GM19324 (cell line): ENCODE measurements around the gene CLEC11A.

ENCODE experiments used
- ATAC-seq: cut with Tn5 transposase; IDR thresholded peaks from one replicate; pipeline ENCODE4 v1.9.1; 2021; ENCODE audit warnings: mild to moderate bottlenecking, moderate library complexity; ENCODE audit not compliant: unreplicated experiment, low FRiP score

The CLEC11A gene

DNA sequence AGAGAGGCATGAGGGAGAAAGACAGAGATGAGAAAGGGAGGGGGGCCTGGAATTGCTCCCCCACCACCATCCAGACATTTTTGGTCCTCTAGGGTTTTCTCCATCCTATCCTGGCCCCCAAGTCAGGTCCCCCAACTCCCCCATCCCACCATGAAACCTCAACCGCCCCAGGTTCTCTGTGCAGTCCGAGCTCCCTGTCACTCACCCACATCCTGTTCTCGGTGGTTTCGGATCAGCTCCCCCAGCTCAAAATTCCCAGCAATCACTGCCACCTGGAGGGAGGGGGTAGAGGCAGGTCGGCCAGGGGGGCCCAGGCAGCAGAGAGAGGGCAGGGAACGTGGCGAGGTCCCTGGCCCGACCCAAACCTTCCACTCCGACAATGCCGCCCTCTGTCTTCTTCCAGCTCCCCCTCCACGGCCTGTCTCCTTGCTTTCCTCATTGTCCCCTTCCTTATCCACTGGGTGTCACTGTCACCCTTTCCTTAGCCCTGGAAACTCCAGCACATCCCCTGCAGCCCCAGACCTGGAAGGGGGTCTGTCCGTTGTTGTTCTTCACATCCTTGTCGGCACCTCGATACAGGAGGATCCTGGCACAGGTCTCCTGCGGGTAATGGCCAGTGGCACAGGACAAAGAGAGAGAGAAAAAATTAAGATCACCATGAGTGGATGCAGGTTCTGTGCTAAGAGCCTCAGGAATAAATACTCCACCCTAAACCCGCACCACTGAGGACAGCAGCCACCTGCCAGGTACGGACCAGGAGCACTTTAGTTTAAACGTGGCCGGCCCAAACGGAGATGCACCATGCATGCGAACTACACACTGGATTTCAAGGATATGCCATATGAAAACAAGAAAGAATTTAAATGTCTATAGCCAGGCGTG lies 19.0 kb upstream of the CLEC11A start:
- no peak for ATAC-seq

DNA sequence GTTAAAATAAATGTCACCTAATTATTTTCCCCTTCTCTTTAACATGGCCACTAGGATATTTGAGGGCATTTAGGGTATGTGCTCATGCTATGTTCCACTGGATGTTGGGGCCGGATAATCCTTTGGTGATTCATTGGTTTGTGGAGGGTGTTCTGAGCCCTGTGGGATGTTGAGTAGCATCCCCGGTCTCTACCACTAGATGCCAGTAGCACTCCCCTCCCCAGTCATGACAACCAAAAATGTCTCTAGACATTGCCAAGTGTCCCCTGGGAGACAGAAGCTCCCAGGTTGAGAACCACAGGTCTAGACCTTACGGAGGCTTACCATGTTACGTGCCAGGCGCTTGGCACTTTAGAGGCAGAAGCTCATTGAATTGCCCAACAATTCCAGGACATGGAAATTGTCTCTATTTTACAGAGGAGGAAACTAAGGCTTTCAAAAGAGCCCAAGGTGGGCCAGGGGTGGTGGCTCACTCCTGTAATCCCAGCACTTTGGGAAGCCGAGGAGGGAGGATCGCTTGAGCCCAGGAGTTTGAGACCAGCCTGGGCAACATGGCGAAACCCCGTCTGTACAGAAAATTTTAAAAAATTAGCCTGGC lies 17.6 kb upstream of the CLEC11A start:
- no peak for ATAC-seq

DNA sequence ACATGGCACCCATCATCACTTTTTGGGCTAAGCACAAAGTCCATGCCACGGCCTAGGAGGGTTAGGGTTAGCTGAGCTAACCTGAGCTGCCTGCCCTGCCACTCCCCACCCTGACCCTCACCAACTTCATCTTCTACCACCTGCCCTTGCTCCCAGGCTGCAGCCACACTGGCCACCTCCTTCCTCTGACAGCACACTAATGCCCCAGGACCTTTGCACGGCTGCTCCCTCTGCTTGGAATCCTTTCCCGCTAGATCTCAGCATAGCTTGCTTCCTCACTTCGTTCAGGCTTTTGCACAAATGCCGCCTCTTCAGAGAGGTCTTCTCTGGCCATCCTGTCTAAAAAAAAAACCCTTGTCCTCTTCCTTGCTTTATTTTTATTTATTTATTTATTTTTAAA lies 16.8 kb upstream of the CLEC11A start:
- no peak for ATAC-seq

DNA sequence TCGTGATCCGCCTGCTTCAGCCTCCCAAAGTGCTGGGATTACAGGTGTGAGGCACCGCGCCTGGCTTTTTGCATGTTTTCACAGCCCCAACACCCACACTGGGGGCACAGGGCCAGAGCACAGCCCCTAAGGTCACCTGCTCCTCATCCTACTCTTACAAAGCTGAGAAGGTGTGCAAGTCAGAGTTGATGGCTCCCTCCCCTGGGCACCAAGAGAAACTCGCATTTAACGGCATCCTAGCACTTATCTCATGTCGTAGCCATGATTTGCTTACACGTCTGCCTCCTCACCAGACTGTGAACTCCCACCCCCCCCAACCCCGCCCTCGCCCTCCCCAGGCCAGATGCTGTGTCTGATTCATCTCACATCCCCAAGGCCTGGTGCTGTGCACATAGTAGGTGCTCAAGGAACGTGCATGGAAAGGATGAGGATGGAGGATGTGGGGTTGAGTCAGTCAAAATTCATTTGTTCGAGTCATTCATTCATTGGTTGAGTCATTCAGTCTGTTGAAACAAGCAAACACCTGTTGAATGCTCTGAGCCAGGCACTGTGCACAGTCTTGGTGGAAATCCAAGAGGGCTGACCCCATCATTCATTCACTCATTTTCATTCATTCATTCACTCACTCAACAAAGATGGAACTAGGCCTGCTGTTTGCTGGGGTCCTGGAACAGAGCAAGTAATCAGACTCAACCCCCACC lies 14.8 kb upstream of the CLEC11A start:
- no peak for ATAC-seq

DNA sequence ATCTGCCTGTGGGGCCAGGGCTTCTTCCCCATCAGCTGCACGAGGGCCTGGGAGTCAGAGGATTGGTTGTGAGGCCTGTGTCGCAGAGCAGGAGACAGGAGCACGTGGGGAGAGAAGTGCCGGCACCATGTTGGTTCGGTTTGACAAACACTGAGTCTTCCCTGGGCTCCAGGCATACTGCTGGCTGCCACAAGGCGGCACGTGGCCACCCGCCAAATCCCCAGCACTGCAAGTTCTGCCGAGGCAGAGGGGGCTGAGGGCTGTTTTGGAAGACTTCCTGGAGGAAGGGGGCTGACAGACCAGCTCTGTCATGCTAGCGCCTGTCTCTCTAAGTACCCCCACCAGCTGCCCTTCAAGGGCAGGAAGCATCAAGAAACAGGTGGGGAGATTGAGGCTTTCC lies 13.1 kb upstream of the CLEC11A start:
- no peak for ATAC-seq

DNA sequence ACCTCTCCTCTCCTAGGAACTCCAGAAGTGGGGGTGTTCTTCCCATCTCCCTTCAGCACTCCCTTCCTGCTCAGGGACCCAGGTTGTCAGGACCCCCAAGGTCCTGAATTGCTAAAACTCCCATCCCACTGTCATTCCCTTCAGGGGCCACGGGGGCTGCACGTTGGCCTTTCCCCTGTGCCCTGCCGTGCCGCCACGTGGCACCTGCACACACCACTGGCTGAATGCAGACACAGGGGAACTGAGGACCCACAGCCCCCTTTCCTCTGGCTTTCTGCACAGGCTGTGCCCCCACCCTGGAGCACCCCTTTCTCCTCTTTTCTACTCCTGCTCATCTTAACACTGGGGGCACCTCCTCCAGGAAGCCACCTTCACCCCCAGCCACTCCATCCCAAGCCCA lies 12.6 kb upstream of the CLEC11A start:
- ATAC-seq: no peak

DNA sequence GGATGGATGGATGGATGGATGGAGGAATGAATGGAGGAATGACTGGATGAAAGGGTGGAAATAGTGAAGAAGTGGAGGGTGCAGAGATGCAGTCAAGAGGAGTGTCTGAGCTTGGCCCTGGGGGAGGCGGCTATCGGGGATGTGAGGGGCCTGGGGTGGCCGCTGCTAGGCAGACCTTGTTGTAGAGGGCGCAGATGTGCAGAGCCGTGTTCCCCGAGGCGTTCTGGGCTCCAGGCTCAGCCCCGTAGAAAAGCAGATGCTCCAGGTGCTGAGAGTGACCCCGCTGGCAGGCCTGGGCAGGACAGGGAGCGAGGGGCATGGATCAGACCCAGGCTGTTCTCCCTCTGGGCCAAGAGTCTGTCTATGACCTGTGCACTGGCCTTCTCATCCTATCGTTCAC lies 12.0 kb upstream of the CLEC11A start:
- ATAC-seq: no peak

DNA sequence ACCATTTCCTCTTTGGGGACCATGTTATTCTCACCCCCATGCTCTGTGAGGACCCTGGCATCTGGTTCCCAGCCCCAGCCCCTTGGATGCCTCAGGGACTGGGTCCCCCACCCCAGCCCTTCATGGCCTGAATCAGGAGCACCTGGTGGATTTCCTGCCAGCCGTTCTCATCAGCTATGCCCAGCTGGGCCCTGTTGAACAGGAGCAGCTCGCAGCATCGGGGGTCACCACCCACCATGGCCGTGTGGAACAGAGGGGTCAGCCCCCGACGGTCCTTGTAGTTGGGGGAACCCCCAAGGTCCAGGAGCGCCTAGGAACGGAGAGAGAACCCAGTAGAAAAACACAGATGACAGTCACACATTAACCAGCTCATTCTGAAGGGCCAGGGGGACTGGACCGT lies 11.4 kb upstream of the CLEC11A start:
- no peak for ATAC-seq

DNA sequence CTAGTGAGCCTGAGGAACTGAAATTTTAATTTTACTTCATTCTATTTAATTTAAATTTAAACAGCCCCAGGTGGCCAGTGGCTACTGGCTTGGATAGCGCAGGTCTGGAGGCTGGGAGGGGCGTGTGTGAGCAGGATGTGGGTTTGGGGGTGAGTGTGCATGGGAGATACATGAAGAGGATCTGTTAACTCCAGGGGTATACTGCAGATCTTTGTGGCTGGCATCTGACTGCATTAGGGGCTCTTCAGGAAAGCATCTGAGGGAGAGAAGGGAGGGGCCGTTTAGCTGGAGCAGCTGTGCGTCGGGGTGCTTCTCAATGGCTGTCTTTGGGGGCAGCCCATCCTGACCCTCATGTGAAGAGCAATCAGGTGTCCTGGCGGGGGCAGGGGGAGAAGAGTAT lies 10.3 kb upstream of the CLEC11A start:
- no peak for ATAC-seq

DNA sequence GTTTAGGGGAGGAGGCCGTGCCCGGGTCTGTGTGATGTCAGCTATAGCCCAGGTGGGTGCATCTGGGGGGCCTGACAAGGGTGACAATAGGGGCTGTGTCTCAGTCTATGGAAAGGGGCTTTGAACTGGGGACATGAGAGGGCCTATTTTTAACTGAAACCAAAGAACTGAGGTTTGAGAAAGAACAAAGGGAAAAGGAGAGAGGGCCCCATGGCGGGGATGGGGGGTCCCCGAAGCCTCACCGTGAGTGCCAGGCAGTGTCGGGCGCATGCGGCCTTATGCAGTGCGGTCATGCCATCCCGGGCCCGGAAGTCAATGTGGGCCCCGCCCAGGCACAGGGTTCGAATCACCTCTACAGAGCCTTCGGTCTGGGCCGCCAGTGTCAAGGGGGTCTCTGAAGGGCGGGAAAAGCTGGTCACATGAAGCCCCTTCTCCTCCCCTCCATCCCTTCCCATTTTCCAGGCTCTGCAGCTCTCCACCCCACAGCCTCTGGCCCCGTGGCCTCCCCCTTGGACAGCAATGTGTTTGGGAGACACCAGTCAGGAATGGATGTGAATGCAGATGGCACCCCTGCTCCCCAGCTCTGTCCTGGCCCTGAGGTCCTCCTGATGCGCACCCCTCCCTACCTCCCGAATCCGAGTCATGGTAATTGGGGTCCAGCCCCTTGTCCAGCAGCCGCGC lies 9.5 kb upstream of the CLEC11A start:
- no peak for ATAC-seq

DNA sequence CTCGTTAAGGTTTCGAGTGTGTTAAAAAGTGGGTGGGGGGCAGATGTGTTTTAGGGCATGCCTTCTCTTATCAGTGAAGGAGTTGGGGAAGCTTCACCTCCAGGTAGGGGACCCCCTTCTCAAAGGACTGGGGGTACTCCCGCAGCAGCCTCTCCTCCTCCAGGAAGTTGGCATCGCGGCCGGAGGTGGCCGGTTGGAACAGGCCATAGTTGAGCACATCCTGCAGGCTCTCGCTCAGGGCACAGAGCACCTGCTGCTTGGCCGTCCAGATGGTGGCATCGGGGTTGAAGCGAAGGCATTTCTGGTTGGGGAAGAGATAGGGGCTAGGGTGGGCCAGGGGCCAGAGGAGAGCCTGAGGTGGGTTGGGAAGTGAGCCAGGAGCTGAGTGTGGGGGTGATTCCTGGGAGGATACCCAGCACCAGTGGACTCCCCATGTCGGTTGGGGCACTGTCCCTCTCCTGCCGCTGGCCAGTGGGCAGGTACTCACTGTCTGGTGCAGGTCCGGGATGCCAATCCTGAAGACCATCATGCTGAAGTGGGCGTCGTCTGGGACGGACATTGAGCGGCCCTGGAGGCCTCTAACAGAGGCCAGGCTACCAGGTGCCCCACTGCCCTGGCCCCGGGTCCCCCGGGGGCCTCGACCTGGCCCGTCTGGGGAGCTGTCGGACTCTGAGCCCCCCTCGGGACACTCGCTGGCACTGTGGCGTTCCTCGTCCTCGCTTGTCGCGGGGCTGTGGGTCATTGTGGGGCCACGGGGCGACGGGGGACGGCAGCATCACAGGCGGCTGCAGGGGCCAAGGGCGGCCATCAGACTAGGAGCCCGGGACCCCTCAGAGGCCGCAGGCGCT lies 6.8 kb upstream of the CLEC11A start:
- no peak for ATAC-seq

DNA sequence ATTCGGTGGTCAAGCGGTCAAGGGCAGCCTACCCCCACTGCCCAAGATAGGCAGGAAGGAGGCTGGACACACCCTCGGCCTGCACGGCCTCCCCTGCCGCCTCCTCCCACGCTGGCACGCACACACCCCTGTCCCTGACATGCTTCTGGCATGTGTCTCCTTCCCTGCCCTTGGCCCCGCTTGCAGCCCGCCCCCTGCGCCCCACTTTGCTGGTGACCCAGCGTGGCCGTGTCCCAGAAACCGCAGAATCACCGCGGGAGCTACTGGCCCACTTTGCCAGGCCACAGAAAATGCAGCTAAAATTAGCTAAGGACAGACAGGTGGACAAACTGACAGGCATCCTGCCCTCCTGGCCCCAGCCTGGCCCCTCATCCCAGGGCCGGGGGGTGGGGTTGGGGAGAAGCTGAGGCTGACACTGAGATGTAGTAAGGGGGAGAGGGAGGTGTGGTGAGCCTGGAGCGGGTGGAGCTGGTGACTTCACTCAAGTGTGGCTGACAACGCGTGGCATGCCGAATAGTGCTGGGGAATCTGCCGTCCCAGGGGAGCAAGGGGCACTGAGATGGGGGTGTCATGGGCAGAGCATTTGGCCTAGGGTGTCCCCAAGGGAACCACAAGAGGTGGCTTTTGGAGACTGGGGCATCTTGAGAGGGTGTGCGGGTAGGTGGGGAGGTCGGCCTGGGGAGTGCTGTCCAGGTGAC lies 6.0 kb upstream of the CLEC11A start:
- ATAC-seq: no peak

DNA sequence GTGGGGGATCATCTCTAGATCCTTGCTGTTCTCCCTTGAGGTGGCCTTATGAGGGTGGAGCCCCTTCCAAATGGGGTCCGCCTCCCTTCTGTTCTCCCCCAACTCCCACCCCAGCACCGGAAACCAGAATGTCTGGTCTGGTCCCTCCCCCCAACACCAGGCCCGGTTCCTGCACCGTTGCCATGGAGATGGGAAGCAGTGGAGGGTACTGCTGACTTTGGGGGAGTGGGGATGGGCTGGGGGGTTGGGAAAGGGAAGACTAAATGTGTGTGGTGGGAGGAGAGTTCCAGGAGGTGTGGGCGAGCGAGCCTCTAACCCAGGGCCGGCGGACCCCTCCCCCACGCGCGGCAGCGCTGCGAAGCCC lies 5.3 kb upstream of the CLEC11A start:
- no peak for ATAC-seq

DNA sequence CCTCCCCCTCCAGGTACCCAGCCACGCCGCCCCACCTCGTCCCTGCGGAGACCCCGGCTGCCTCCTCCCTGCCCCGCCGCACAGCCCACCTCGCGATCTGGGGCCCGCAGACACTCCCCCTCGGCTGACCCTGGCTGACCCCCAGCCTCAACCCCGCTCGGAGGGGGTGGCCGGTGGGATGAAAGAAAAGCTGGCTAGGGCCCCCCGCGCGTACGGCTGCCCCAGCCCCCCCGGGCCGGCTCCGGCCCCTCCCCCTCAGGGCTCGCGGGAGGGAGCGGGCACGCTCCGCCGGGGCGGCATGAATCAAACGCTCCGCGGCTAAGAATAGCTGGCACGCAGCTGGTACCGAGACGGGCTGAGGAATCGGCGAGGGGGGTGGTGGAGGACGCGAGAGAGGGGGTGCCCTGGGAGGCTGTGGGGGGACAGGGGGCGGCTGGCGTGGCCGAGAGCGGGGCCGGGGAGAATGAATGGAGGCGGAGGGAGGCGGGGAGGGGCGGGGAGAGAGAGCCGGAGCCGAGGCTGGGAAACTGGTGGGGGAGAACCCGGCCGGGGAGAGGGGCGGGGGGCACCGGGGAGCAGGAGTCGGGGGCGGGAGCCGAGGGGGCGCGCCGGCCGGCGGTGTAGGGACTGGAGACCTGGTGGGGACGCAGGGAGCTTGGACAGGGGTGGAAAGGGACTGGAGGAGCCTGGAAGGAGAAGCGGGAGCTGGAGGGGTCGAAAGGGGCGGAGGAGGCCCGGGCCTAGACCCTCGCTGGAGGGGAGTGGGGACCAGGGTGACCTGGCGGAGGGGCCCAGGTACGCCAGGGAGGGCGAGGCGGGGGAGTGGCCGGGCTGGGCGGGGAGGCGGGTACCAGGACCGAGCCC lies 4.7 kb upstream of the CLEC11A start:
- ATAC-seq: no peak

DNA sequence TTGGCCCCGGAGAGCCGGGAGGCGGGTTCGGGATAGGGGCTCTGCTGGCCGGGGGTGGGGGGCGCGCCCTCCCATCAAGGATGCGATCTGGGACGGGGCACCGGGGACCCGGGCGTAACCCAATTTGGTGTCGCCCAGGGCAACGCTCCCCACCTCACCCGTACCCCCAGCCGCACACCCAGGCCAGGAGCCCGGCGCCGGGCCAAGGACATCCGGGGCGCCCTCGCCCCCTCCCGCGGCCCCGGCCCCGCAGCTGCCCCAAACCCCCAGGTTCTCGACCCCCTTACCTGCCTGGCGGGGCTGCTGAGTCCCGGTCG lies 4.1 kb upstream of the CLEC11A start:
- no peak for ATAC-seq

DNA sequence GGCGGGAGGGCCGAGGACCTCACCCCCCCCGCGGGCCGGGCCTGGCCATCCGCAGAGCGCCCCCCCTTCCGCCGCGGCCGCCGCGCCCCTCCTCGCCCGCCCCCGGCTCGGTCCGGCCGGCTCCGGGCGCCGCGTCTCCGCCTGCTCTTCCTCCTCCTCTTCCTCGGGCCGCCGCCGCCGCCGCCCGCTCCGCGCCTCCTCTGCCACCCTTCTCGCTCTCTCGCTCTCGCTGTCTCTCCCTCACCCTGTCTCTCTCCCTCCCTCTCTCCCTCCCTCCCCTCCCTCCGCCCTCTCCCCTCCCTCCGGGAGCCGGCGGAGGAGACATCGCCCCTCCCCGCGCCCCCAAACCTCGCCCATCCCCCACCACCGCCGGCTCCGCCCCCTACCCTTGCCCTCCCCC lies 3.6 kb upstream of the CLEC11A start, which contains the start of gene SHANK1:
Gene SHANK1 (minus strand): TSS at position 237 of the 400 bp plus-strand sequence. CDS start 2,883 bp downstream, outside the sequence.
- no peak for ATAC-seq

DNA sequence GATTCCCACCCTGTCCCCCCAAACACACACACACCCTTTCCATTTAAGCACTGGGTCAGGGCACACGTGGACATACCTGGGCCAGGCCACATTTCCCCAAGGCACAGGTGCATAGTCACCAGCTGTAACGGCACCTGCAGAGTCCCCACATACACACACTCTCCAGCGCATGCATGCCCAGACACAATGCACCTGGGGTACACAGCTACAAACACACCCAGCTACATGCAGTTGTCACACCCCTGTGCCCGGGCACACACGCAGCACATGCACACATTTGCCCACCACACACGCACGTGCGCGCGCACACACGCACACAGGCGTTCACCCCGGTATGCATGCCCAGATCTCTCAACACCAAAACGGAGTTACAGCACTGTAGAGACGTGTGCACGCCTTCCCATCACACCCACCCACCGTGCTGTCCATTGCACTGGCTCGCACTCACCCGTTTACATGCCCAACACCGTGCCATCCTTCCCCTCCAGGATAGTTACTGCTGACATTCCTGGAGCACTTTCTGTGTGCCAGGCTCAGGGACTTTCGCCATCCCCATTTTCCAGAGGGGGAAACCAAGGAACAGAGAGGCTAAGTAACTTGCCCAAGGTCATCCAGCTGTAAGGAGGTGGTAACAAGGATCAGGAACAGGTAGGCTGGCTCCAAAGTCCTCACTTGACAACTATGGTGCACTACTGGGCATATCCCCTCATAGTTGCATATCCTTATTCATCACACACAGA lies 2.8 kb upstream of the CLEC11A start:
- no peak for ATAC-seq

DNA sequence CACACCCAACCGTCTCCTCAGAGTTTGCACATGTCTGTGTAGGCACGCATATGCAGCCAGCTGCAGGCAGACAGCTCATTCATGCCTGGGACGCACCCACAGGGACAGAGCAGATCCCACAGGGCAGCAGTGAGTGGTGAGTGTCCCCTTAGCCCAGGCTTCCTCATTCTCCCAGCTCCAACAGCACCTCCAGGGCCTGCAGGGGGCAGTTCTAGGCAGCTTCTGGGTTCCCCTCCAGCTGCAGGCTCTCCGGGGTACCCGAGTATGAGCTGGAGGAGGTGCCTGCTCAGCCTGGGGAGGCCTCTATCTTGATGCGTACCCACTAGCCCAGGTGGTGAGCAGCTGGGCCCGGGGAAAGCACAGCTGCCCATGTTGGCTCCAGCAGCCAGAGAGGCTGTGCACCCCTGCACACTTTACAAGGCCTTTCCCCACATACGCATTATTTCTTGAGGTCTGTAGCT lies 2.2 kb upstream of the CLEC11A start:
- ATAC-seq: no peak
